GM10266 (cell line): ENCODE data around the gene BTBD16.

ENCODE experiments used
- DNase-seq: peaks from one replicate; pipeline ENCODE4 v3.0.0; 2012; ENCODE audit errors: extremely low spot score
- CTCF ChIP-seq: IDR thresholded peaks from 2 replicates; pipeline ENCODE4 v1.5.1; 2012; ENCODE audit warnings: mild to moderate bottlenecking, low read depth; ENCODE audit not compliant: control insufficient read depth, insufficient read depth; ENCODE audit errors: missing control alignments

The BTBD16 gene

GRCh38 chr10:122277526-122278136 lies 6.5 kb downstream of the BTBD16 start:
- TF ChIP-seq CTCF, result no peak

GRCh38 chr10:122279725-122280141 lies 8.6 kb downstream of the BTBD16 start:
- no peak for DNase-seq
- peak; percentile 57 for TF ChIP-seq CTCF

More at GRCh38 chr10:122277526-122278136, 6.5 kb downstream of the BTBD16 start:
- DNase-seq, result no peak

GRCh38 chr10:122280156-122280555 lies 9.1 kb downstream of the BTBD16 start:
- TF ChIP-seq CTCF, result no peak

GRCh38 chr10:122281018-122281626 lies 10.0 kb downstream of the BTBD16 start:
- no peak for DNase-seq
- TF ChIP-seq CTCF, result no peak

More at GRCh38 chr10:122280156-122280555, 9.1 kb downstream of the BTBD16 start:
- DNase-seq, result no peak

GRCh38 chr10:122281751-122282150 lies 10.7 kb downstream of the BTBD16 start:
- no peak for DNase-seq
- no peak for TF ChIP-seq CTCF

- TF ChIP-seq CTCF, result no peak
- DNase-seq, result no peak
Measured at GRCh38 chr10:122282253-122282671, 11.2 kb downstream of the BTBD16 start.

- DNase-seq, result no peak
- no peak for TF ChIP-seq CTCF
Measured at GRCh38 chr10:122282909-122283308, 11.8 kb downstream of the BTBD16 start.
